ENCODE results near the gene KCTD14. TPM values are rescaled to one million over a fixed set of nuclear protein-coding genes. Genes with fewer than 3 reads are reported as not detected.
"Not testable (repeated sequence)": the region's sequence is repeated elsewhere in the genome, so short reads cannot be mapped to it uniquely, and the experiment has no call there.

KCTD14 gene
- polyA plus RNA-seq, 2 of the 4 experiments (the other 2 are of a cell fraction), result 2.7 to 3.2 TPM

- Histone ChIP-seq H3K27ac (no peak overlapping the region), H3K4me2 (no peak overlapping the region), H3K4me3 (no peak overlapping the region), H3K4me1 (no peaks in the 10 kb centered on the region), H3K9me3 (no peaks in the 10 kb centered on the region)
- TF ChIP-seq JUNB (IDR thresholded peaks at IDR 0.05), result no peak
- no peak for TF ChIP-seq EHMT2 (IDR thresholded peaks at IDR 0.05; ENCODE audit: low read depth)
- TF ChIP-seq, protein P1, sequence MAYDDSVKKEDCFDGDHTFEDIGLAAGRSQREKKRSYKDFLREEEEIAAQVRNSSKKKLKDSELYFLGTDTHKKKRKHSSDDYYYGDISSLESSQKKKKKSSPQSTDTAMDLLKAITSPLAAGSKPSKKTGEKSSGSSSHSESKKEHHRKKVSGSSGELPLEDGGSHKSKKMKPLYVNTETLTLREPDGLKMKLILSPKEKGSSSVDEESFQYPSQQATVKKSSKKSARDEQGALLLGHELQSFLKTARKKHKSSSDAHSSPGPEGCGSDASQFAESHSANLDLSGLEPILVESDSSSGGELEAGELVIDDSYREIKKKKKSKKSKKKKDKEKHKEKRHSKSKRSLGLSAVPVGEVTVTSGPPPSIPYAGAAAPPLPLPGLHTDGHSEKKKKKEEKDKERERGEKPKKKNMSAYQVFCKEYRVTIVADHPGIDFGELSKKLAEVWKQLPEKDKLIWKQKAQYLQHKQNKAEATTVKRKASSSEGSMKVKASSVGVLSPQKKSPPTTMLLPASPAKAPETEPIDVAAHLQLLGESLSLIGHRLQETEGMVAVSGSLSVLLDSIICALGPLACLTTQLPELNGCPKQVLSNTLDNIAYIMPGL (CRISPR knock-in tag; IDR thresholded peaks at IDR 0.05; ENCODE audit: borderline replicate concordance), result no peak
- no peak for TF ChIP-seq EP300 (IDR thresholded peaks at IDR 0.05)
- no peak for TF ChIP-seq MAZ (IDR thresholded peaks at IDR 0.05; ENCODE audit: borderline replicate concordance, low read depth, low read length)
- TF ChIP-seq JUN (IDR thresholded peaks at IDR 0.05), result no peak
- no peak for TF ChIP-seq ELK1 (IDR thresholded peaks at IDR 0.05; ENCODE audit: low read depth, low read length)
- TF ChIP-seq ESRRA (IDR thresholded peaks at IDR 0.05; ENCODE audit: borderline replicate concordance, low read length), result no peak
- DNase-seq (ENCODE audit: low read depth in 1 of 2, low spot score in 1 of 2) (no peak), ATAC-seq (no peak), FAIRE-seq (no peak)
- CTCF ChIA-PET, result interaction anchor here (3.6 kb wide), 1 partner anchor 14 kb away, joined by 19 read pairs; no protein-coding TSS in a partner anchor
- POLR2A ChIA-PET, result no interaction called here
- 91% methylated on average over 8 of the region's 8 CpGs for WGBS (ENCODE audit: missing lambda C conversion rate)
Measured at GRCh38 chr11:78060533-78060932, 37.5 kb upstream of the KCTD14 start.

GRCh38 chr11:78059749-78060328 lies 36.8 kb upstream of the KCTD14 start:
- ATAC-seq; FAIRE-seq; POLR2A ChIA-PET; H3K4me3 ChIP-seq; H3K27ac ChIP-seq; H3K9me3 ChIP-seq; DNase-seq (ENCODE audit: low read depth in 1 of 2, low spot score in 1 of 2); H3K4me1 ChIP-seq; H3K4me2 ChIP-seq: not testable (repeated sequence)
- CTCF ChIA-PET, result interaction anchor here (1.3 kb wide), 1 partner anchor 14 kb away, joined by 4 read pairs; no protein-coding TSS in a partner anchor
- WGBS (ENCODE audit: missing lambda C conversion rate), result 94% methylated on average over 9 of the region's 9 CpGs

DNA sequence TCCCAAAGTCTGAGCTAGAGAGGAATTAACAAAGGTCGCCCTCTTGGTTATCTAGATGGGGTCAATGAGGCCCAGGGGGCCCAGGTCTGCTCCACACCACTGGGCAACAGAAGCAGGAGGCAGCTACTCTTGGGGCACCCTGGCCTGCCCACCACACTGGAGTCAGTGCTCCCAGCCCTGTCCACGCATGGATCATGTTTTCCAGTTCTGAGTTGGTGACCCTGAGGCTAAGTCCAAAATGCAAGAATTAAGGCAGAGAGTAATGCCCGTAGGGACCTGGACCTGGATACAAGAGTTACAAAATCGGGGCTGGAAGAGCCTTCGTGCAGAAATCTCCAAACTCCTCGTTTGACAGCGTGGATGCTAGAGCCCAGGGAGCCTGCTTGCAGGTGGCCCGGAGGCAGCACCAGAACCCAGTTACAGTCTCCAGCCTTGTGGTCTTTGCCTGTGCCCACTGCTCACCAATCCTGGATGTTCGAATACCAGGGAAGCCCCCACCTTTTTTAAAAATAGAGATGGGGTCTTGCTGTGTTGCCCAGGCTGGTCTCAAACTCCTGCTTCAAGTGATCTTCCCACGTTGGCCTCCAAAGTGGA lies 34.5 kb upstream of the KCTD14 start:
- DNase-seq (ENCODE audit: low read depth in 1 of 2, low spot score in 1 of 2) (no peak), FAIRE-seq (no peak), ATAC-seq (no peak; a peak in 1 of 6 replicates)
- ChIA-PET POLR2A (no interaction called here), CTCF (interaction anchor here (0.6 to 1.0 kb wide), 3 partner anchors 10 to 791 kb away, joined by 3 to 5 read pairs (median 3); no protein-coding TSS in a partner anchor)
- H3K4me1 ChIP-seq, result no peaks in the 10 kb centered on the region
- WGBS (ENCODE audit: missing lambda C conversion rate), result 74% methylated on average over 10 of the region's 10 CpGs
- TF ChIP-seq, protein P2, sequence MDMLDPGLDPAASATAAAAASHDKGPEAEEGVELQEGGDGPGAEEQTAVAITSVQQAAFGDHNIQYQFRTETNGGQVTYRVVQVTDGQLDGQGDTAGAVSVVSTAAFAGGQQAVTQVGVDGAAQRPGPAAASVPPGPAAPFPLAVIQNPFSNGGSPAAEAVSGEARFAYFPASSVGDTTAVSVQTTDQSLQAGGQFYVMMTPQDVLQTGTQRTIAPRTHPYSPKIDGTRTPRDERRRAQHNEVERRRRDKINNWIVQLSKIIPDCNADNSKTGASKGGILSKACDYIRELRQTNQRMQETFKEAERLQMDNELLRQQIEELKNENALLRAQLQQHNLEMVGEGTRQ (IDR thresholded peaks at IDR 0.05), result no peak
- TF ChIP-seq NPAS2 (CRISPR knock-in tag; IDR thresholded peaks at IDR 0.05; ENCODE audit: borderline replicate concordance) (no peak), FOXS1 (CRISPR knock-in tag; IDR thresholded peaks at IDR 0.05) (no peak), HOXB13 (CRISPR knock-in tag; IDR thresholded peaks at IDR 0.05; ENCODE audit: low read depth) (no peak)
- H3K4me2 ChIP-seq, result no peak overlapping the region
- H3K27ac ChIP-seq, result no peak overlapping the region
- H3K9me3 ChIP-seq, result no peaks in the 10 kb centered on the region
- H3K4me3 ChIP-seq, result no peak overlapping the region

DNA sequence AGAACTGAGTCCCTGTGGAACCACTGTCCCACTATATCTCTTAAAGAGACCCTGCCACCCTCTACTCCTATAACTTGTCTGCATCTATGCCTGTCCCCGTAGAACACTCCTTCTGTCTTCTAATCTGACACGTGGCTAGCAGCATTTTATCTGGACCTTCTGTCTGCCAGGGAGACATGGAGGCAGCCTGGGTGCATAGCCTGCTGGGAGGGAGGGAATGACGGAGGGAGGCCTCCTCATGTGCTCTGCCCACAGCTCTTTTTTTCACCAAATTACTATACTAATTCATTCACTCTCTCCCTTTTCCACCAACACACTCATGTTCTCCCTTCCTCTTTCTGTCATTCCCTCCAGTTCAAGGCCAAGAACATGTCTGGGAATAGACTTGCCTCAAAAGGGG lies 33.0 kb upstream of the KCTD14 start:
- CTCF ChIA-PET, result interaction anchor here (3.3 kb wide), 1 partner anchor 10 kb away, joined by 21 read pairs; no protein-coding TSS in a partner anchor
- TF ChIP-seq JUNB (IDR thresholded peaks at IDR 0.05) (no peak), RCOR1 (IDR thresholded peaks at IDR 0.05; ENCODE audit: low read depth, low read length) (no peak), EHF (CRISPR knock-in tag; IDR thresholded peaks at IDR 0.05) (no peak), JUN (IDR thresholded peaks at IDR 0.05) (no peak), KDM1A (IDR thresholded peaks at IDR 0.05; ENCODE audit: low read depth) (no peak), MYC (IDR thresholded peaks at IDR 0.05; ENCODE audit: borderline replicate concordance, low read length) (no peak), NFE2L2 (conservative IDR thresholded peaks at IDR 0.05; ENCODE audit: low read length) (no peak), ESRRA (IDR thresholded peaks at IDR 0.05; ENCODE audit: borderline replicate concordance, low read length) (no peak), CEBPB (IDR thresholded peaks at IDR 0.05) (no peak), POLR2A (IDR thresholded peaks at IDR 0.05; ENCODE audit: low read length) (no peak), SREBF2 (IDR thresholded peaks at IDR 0.05) (no peak)
- TF ChIP-seq, protein P2 (IDR thresholded peaks at IDR 0.05), result no peak
- TF ChIP-seq, protein P3, sequence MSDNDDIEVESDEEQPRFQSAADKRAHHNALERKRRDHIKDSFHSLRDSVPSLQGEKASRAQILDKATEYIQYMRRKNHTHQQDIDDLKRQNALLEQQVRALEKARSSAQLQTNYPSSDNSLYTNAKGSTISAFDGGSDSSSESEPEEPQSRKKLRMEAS (IDR thresholded peaks at IDR 0.05), result no peak
- H3K9me3 ChIP-seq, result no peaks in the 10 kb centered on the region
- H3K27ac ChIP-seq, result no peak overlapping the region
- POLR2A ChIA-PET, result no interaction called here
- H3K4me2 ChIP-seq, result no peak overlapping the region
- WGBS (ENCODE audit: missing lambda C conversion rate), result 69% methylated on average over 3 of the region's 3 CpGs
- H3K4me1 ChIP-seq, result peaks cover 8% of the 10 kb centered on the region
- ATAC-seq, result no peak
- no peak overlapping the region for H3K4me3 ChIP-seq
- no peak for FAIRE-seq
- no peak for DNase-seq (ENCODE audit: low read depth in 1 of 2, low spot score in 1 of 2)
